SJCRH30 (cell line): Measurements from ENCODE around the gene OR14A16. TPM values are rescaled to one million over a fixed set of nuclear protein-coding genes. Genes with fewer than 3 reads are reported as not detected.

ENCODE experiments used
- DNase-seq, 2 experiments: peaks; one replicate each; pipeline ENCODE4 v3.0.0-alpha.2; 2015 to 2020
- H3K27ac ChIP-seq: fragments of 250-450 bp; sonication (Bioruptor Pico); 2 replicates; pipeline ENCODE4 v1.5.1; 2020; ENCODE audit warnings: mild to moderate bottlenecking, moderate library complexity
- H3K27me3 ChIP-seq: fragments of 250-450 bp; sonication (Bioruptor Pico); 2 replicates; pipeline ENCODE4 v1.5.1; 2020; ENCODE audit warnings: mild to moderate bottlenecking, moderate library complexity
- H3K36me3 ChIP-seq: fragments of 250-450 bp; sonication (Bioruptor Pico); 2 replicates; pipeline ENCODE4 v1.5.1; 2020; ENCODE audit warnings: mild to moderate bottlenecking, moderate library complexity
- H3K4me1 ChIP-seq: fragments of 250-450 bp; sonication (Bioruptor Pico); 2 replicates; pipeline ENCODE4 v1.5.1; 2020; ENCODE audit warnings: mild to moderate bottlenecking, moderate library complexity
- H3K4me3 ChIP-seq: fragments of 250-450 bp; sonication (Bioruptor Pico); 2 replicates; pipeline ENCODE4 v1.5.1; 2020; ENCODE audit warnings: mild to moderate bottlenecking, moderate library complexity
- H3K9me3 ChIP-seq: fragments of 250-450 bp; sonication (Bioruptor Pico); replicated peaks from 2 replicates; pipeline ENCODE4 v1.5.1; 2020; ENCODE audit warnings: mild to moderate bottlenecking, moderate library complexity
- total RNA-seq: library from RNA; depleted of rRNA; stranded (reverse); fragments of >200 nt; shearing (Covaris generic); gene quantifications from 2 replicates; pipeline ENCODE4 v1.2.3, GENCODE V29; 2014; rRNA removed

The OR14A16 gene
- not detected in 2 replicates for total RNA-seq

- Histone ChIP-seq H3K4me1 (no peaks in the 10 kb centered on the region), H3K9me3 (no peaks in the 10 kb centered on the region), H3K27me3 (no peaks in the 10 kb centered on the region), H3K36me3 (no peaks in the 10 kb centered on the region), H3K27ac (no peak within 1 kb of the TSS), H3K4me3 (no peak within 1 kb of the TSS)
- no peak for DNase-seq
Observed at GRCh38 chr1:247824023-247824422, at the start of gene OR14A16. Gene OR14A16 (minus strand): TSS chr1:247824119. CDS start chr1:247815729, 8,390 bp downstream.

- no peaks in the 10 kb centered on the region for H3K27me3 ChIP-seq
Observed at GRCh38 chr1:247865416-247865815, 41.5 kb upstream of the OR14A16 start.

GRCh38 chr1:247864644-247865043 is 40.7 kb upstream of the OR14A16 start:
- H3K36me3 ChIP-seq, result no peaks in the 10 kb centered on the region

More at GRCh38 chr1:247865416-247865815, 41.5 kb upstream of the OR14A16 start:
- Histone ChIP-seq H3K36me3 (no peaks in the 10 kb centered on the region), H3K4me1 (no peaks in the 10 kb centered on the region), H3K27ac (no peak overlapping the region), H3K9me3 (no peaks in the 10 kb centered on the region), H3K4me3 (no peak overlapping the region)
- no peak for DNase-seq

GRCh38 chr1:247862756-247863155 is 38.8 kb upstream of the OR14A16 start:
- no peaks in the 10 kb centered on the region for H3K27me3 ChIP-seq
- H3K4me1 ChIP-seq, result no peaks in the 10 kb centered on the region
- H3K9me3 ChIP-seq, result no peaks in the 10 kb centered on the region
- no peak overlapping the region for H3K27ac ChIP-seq
- no peak overlapping the region for H3K4me3 ChIP-seq
- DNase-seq, result no peak
- no peaks in the 10 kb centered on the region for H3K36me3 ChIP-seq

More at GRCh38 chr1:247864644-247865043, 40.7 kb upstream of the OR14A16 start:
- Histone ChIP-seq H3K27me3 (no peaks in the 10 kb centered on the region), H3K4me3 (no peak overlapping the region), H3K4me1 (no peaks in the 10 kb centered on the region), H3K27ac (no peak overlapping the region), H3K9me3 (no peaks in the 10 kb centered on the region)
- DNase-seq, result no peak

- Histone ChIP-seq H3K36me3 (no peaks in the 10 kb centered on the region), H3K27me3 (no peaks in the 10 kb centered on the region), H3K4me3 (no peak overlapping the region), H3K4me1 (no peaks in the 10 kb centered on the region), H3K27ac (no peak overlapping the region), H3K9me3 (no peaks in the 10 kb centered on the region)
- no peak for DNase-seq
Observed at GRCh38 chr1:247857985-247858619, 34.2 kb upstream of the OR14A16 start.

GRCh38 chr1:247857069-247857984 is 33.4 kb upstream of the OR14A16 start, which contains the start of gene TRIM58:
Gene TRIM58 (plus strand): TSS chr1:247857187. CDS start chr1:247857247, 60 bp downstream.
- DNase-seq, result no peak

GRCh38 chr1:247855911-247856310 is 32.0 kb upstream of the OR14A16 start:
- Histone ChIP-seq H3K27me3 (no peaks in the 10 kb centered on the region), H3K4me1 (no peaks in the 10 kb centered on the region), H3K36me3 (no peaks in the 10 kb centered on the region), H3K27ac (no peak overlapping the region), H3K9me3 (no peaks in the 10 kb centered on the region), H3K4me3 (no peak overlapping the region)
- DNase-seq, result no peak

More at GRCh38 chr1:247857069-247857984, 33.4 kb upstream of the OR14A16 start, which contains the start of gene TRIM58:
- H3K27me3 ChIP-seq, result no peaks in the 10 kb centered on the region
- H3K9me3 ChIP-seq, result no peaks in the 10 kb centered on the region
- no peaks in the 10 kb centered on the region for H3K4me1 ChIP-seq
- H3K27ac ChIP-seq, result no peak within 1 kb of the TSS
- H3K36me3 ChIP-seq, result no peaks in the 10 kb centered on the region
- H3K4me3 ChIP-seq, result no peak within 1 kb of the TSS

GRCh38 chr1:247854899-247855545 is 31.1 kb upstream of the OR14A16 start:
- no peaks in the 10 kb centered on the region for H3K4me1 ChIP-seq
- H3K27ac ChIP-seq, result no peak overlapping the region
- no peak overlapping the region for H3K4me3 ChIP-seq
- DNase-seq, result no peak
- H3K27me3 ChIP-seq, result no peaks in the 10 kb centered on the region
- no peaks in the 10 kb centered on the region for H3K9me3 ChIP-seq
- H3K36me3 ChIP-seq, result no peaks in the 10 kb centered on the region

- Histone ChIP-seq H3K4me1 (no peaks in the 10 kb centered on the region), H3K36me3 (no peaks in the 10 kb centered on the region), H3K27me3 (no peaks in the 10 kb centered on the region), H3K9me3 (no peaks in the 10 kb centered on the region), H3K27ac (no peak overlapping the region), H3K4me3 (no peak overlapping the region)
- DNase-seq, result no peak
Observed at GRCh38 chr1:247849616-247850015, 25.7 kb upstream of the OR14A16 start.

- Histone ChIP-seq H3K4me3 (no peak overlapping the region), H3K9me3 (no peaks in the 10 kb centered on the region), H3K4me1 (no peaks in the 10 kb centered on the region), H3K27ac (no peak overlapping the region), H3K27me3 (no peaks in the 10 kb centered on the region), H3K36me3 (no peaks in the 10 kb centered on the region)
- DNase-seq, result no peak
Observed at GRCh38 chr1:247848346-247848745, 24.4 kb upstream of the OR14A16 start.

GRCh38 chr1:247845693-247846017 is 21.7 kb upstream of the OR14A16 start:
- H3K4me1 ChIP-seq, result peaks cover 3% of the 10 kb centered on the region
- no peak for DNase-seq
- H3K36me3 ChIP-seq, result no peaks in the 10 kb centered on the region
- no peaks in the 10 kb centered on the region for H3K9me3 ChIP-seq
- H3K27ac ChIP-seq, result no peak overlapping the region
- no peak overlapping the region for H3K4me3 ChIP-seq
- H3K27me3 ChIP-seq, result no peaks in the 10 kb centered on the region

- H3K36me3 ChIP-seq, result no peaks in the 10 kb centered on the region
- H3K4me1 ChIP-seq, result peaks cover 7% of the 10 kb centered on the region
- H3K9me3 ChIP-seq, result no peaks in the 10 kb centered on the region
- DNase-seq, result no peak
- no peak overlapping the region for H3K4me3 ChIP-seq
- no peaks in the 10 kb centered on the region for H3K27me3 ChIP-seq
- H3K27ac ChIP-seq, result no peak overlapping the region
Observed at GRCh38 chr1:247845011-247845692, 21.2 kb upstream of the OR14A16 start.

GRCh38 chr1:247843411-247843810 is 19.5 kb upstream of the OR14A16 start:
- H3K27ac ChIP-seq, result no peak overlapping the region
- no peak for DNase-seq
- H3K9me3 ChIP-seq, result no peaks in the 10 kb centered on the region
- no peaks in the 10 kb centered on the region for H3K27me3 ChIP-seq
- H3K4me1 ChIP-seq, result peaks cover 7% of the 10 kb centered on the region
- no peaks in the 10 kb centered on the region for H3K36me3 ChIP-seq
- H3K4me3 ChIP-seq, result no peak overlapping the region

GRCh38 chr1:247841796-247842195 is 17.9 kb upstream of the OR14A16 start, which contains the start of gene OR11L1:
Gene OR11L1 (minus strand): TSS chr1:247841896. CDS start chr1:247841896, 0 bp downstream.
- Histone ChIP-seq H3K27ac (0 out of 2 replicates have a peak within 1 kb of the TSS, but pooled peaks have one; percentile 10), H3K27me3 (no peaks in the 10 kb centered on the region), H3K4me3 (no peak within 1 kb of the TSS), H3K36me3 (no peaks in the 10 kb centered on the region), H3K9me3 (no peaks in the 10 kb centered on the region), H3K4me1 (peaks cover 7% of the 10 kb centered on the region)
- no peak for DNase-seq
